RWPE2 (cell line): Measurements from ENCODE around the gene ZNF493.

ENCODE experiments used
- ATAC-seq: fragments of 200-7000 bp; cut with Tn5 transposase; 3 replicates; pipeline ENCODE4 v1.9.1; 2021; ENCODE audit warnings: low read depth
- DNase-seq: peaks from one replicate; pipeline ENCODE4 v3.0.0-alpha.2; 2020; ENCODE audit warnings: low spot score
- H3K27ac ChIP-seq: fragments of 450-650 bp; 2 replicates; pipeline ENCODE4 v1.5.1; 2017; ENCODE audit warnings: mild to moderate bottlenecking; ENCODE audit not compliant: poor library complexity, severe bottlenecking
- H3K27me3 ChIP-seq: fragments of 250-450 bp; sonication (Bioruptor Pico); 2 replicates; pipeline ENCODE4 v1.5.1; 2021; ENCODE audit warnings: mild to moderate bottlenecking, moderate library complexity; ENCODE audit not compliant: insufficient read depth, poor library complexity, severe bottlenecking
- H3K36me3 ChIP-seq: fragments of 250-450 bp; sonication (Bioruptor Pico); 2 replicates; pipeline ENCODE4 v1.5.1; 2020; ENCODE audit warnings: low read depth, mild to moderate bottlenecking, moderate library complexity
- H3K4me1 ChIP-seq: fragments of 250-450 bp; sonication (Bioruptor Pico); 2 replicates; pipeline ENCODE4 v1.5.1; 2021; ENCODE audit warnings: mild to moderate bottlenecking, moderate library complexity; ENCODE audit not compliant: insufficient read depth, poor library complexity, severe bottlenecking
- H3K4me3 ChIP-seq: fragments of 250-450 bp; sonication (Bioruptor Pico); 2 replicates; pipeline ENCODE4 v1.5.1; 2021; ENCODE audit warnings: mild to moderate bottlenecking, moderate library complexity; ENCODE audit not compliant: severe bottlenecking
- H3K9me3 ChIP-seq: fragments of 250-450 bp; sonication (Bioruptor Pico); 2 replicates; pipeline ENCODE4 v1.5.1; 2021; ENCODE audit warnings: mild to moderate bottlenecking, moderate library complexity; ENCODE audit not compliant: severe bottlenecking
- CTCF ChIP-seq: fragments of 450-650 bp; IDR thresholded peaks from one replicate; pipeline ENCODE4 v1.5.1; 2017; ENCODE audit warnings: mild to moderate bottlenecking, moderate library complexity; ENCODE audit not compliant: poor library complexity, severe bottlenecking

The ZNF493 gene

GRCh38 chr19:21396893-21397572 is at the start of gene ZNF493:
Gene ZNF493 (plus strand): TSS chr19:21397133. CDS start chr19:21397238, 105 bp downstream.
- no peak within 1 kb of the TSS for H3K27ac ChIP-seq
- H3K4me3 ChIP-seq = peak within 1 kb of the TSS; percentile 38
- H3K4me1 ChIP-seq = no peaks in the 10 kb centered on the region
- no peaks in the 10 kb centered on the region for H3K36me3 ChIP-seq
- no peaks in the 10 kb centered on the region for H3K27me3 ChIP-seq
- ATAC-seq (peak; percentile 99), DNase-seq (peak; percentile 69)
- no peak for TF ChIP-seq CTCF
- H3K9me3 ChIP-seq = peaks cover 2% of the 10 kb centered on the region

GRCh38 chr19:21352830-21353229 is 44.1 kb upstream of the ZNF493 start:
- ATAC-seq (no peak), DNase-seq (no peak)
- Histone ChIP-seq H3K4me3 (no peak overlapping the region), H3K4me1 (no peaks in the 10 kb centered on the region), H3K27ac (no peak overlapping the region), H3K9me3 (no peaks in the 10 kb centered on the region), H3K36me3 (no peaks in the 10 kb centered on the region), H3K27me3 (no peaks in the 10 kb centered on the region)
- no peak for TF ChIP-seq CTCF

GRCh38 chr19:21358768-21359451 is 38.0 kb upstream of the ZNF493 start, which contains the start of gene ZNF738:
Gene ZNF738 (plus strand): TSS chr19:21359000. CDS start chr19:21359141, 141 bp downstream.
- no peak for TF ChIP-seq CTCF
- Histone ChIP-seq H3K4me1 (no peaks in the 10 kb centered on the region), H3K9me3 (peaks cover 3% of the 10 kb centered on the region), H3K27ac (peak within 1 kb of the TSS; percentile 75), H3K4me3 (peak within 1 kb of the TSS; percentile 61), H3K27me3 (no peaks in the 10 kb centered on the region), H3K36me3 (peaks cover 23% of the 10 kb centered on the region)
- DNase-seq (peak; percentile 76), ATAC-seq (peak; percentile 98)

- TF ChIP-seq CTCF = no peak
- H3K36me3 ChIP-seq = peaks cover 27% of the 10 kb centered on the region
Measured at GRCh38 chr19:21362291-21362690, 34.6 kb upstream of the ZNF493 start.

More at GRCh38 chr19:21362291-21362690, 34.6 kb upstream of the ZNF493 start:
- DNase-seq (no peak), ATAC-seq (no peak)
- no peak overlapping the region for H3K4me3 ChIP-seq
- no peak overlapping the region for H3K27ac ChIP-seq
- H3K9me3 ChIP-seq = peaks cover 3% of the 10 kb centered on the region
- H3K4me1 ChIP-seq = no peaks in the 10 kb centered on the region
- H3K27me3 ChIP-seq = no peaks in the 10 kb centered on the region
